Activated naive CD8-positive, alpha-beta T cell (primary cell): ENCODE measurements around the gene AZU1.

Experiments used
- H3K27ac Mint-ChIP-seq: one replicate; pipeline ENCODE4 v1.8.0; 2021; ENCODE audit warnings: mixed read lengths
- H3K27me3 Mint-ChIP-seq: one replicate; pipeline ENCODE4 v1.8.0; 2021; ENCODE audit warnings: mixed read lengths
- H3K36me3 Mint-ChIP-seq: one replicate; pipeline ENCODE4 v1.8.0; 2021; ENCODE audit warnings: mixed read lengths
- H3K4me1 Mint-ChIP-seq: one replicate; pipeline ENCODE4 v1.8.0; 2021; ENCODE audit warnings: low read depth, mixed read lengths
- H3K4me3 Mint-ChIP-seq: one replicate; pipeline ENCODE4 v1.8.0; 2021; ENCODE audit warnings: mild to moderate bottlenecking, mixed read lengths
- H3K9me3 Mint-ChIP-seq: one replicate; pipeline ENCODE4 v1.8.0; 2021; ENCODE audit warnings: low read depth, mixed read lengths

AZU1 gene

DNA sequence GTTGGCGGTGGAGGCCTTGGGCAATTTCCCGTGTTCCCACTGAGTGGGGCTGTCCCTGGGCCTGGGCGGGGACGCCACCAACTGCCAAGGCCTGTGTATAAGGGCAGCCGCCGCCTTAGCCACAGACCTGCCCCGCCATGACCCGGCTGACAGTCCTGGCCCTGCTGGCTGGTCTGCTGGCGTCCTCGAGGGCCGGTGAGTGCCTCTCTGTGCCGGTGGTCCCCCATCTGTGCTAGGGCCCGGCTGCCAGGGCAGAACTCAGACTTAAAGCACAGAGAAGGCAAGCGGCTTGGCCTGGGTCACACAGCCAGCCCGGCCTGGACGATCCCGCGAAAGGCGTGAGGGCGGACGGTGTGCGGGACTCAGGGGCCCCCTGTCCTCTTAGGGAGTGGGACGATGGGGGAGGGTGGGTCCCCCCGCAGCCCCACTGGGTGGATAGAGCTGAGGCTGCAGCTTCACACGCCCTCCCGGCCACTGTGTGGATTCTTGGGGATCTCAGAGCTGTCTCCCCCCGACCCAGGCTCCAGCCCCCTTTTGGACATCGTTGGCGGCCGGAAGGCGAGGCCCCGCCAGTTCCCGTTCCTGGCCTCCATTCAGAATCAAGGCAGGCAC lies at the start of gene AZU1:
AZU1 (plus strand) TSS at position 128 of the 612 bp plus-strand sequence; CDS start at position 138, 10 bp downstream.
- Mint-ChIP-seq H3K27ac (no peak within 1 kb of the TSS), H3K4me1 (no peaks in the 10 kb centered on the region), H3K36me3 (no peaks in the 10 kb centered on the region), H3K9me3 (no peaks in the 10 kb centered on the region), H3K27me3 (no peaks in the 10 kb centered on the region), H3K4me3 (no peak within 1 kb of the TSS)

DNA sequence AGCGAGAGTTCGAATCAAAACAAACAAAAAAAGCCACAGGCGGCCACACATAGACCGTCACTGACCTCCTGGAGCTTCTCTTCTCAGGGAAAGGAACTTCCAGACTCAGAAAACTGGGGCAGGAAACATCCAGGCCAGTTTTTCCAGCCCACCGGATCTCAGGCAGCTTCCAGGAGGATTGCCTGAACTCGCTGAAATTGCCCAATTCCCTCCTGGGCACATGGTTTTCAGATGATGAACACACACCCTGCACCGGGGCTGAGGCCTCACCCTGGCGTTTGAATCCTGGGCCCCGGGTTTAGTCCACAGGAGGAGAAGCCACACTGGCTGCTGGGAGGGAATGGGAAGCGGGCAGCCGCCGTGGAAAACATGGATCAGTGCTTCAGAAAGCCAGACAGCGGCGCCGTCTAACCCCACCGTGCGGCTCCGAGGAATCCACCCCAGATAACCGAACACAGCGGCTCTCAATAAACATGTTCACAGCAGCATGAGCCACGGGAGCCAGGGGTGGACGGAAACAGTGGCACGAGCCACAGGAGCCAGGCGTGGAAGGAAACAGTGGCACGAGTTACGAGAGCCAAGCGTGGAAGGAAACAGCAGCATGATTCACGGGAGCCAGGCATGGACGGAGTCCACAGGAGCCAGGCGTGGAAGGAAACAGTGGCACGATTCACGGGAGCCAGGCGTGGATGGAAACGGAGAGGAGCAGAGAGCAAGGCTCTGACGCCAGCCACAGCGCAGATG lies 48.6 kb upstream of the AZU1 start:
- H3K36me3 Mint-ChIP-seq: no peaks in the 10 kb centered on the region
- no peaks in the 10 kb centered on the region for H3K4me1 Mint-ChIP-seq
- no peaks in the 10 kb centered on the region for H3K27me3 Mint-ChIP-seq
- no peak overlapping the region for H3K4me3 Mint-ChIP-seq
- H3K9me3 Mint-ChIP-seq: no peaks in the 10 kb centered on the region
- no peak overlapping the region for H3K27ac Mint-ChIP-seq

DNA sequence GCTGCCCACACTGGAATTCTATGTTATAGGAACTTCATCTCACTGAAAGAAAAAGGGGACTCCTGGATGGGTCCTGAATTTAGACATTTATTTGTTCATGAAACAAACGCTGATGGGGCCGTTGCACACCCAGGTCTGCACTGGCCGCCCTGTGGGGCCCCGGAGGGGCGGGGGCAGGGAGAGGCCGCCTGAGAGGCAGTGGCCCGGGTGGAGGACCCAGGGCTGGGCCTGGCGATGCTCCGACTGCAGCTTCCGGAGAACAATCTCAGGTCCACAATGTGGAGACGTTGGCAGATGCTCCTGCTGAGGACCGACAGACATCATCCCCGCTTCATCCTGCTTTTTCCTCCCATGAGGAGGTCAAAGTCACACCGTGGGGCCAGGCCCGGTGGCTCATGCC lies 46.7 kb upstream of the AZU1 start:
- H3K27me3 Mint-ChIP-seq: no peaks in the 10 kb centered on the region
- H3K9me3 Mint-ChIP-seq: no peaks in the 10 kb centered on the region
- no peaks in the 10 kb centered on the region for H3K36me3 Mint-ChIP-seq
- no peak overlapping the region for H3K27ac Mint-ChIP-seq
- no peaks in the 10 kb centered on the region for H3K4me1 Mint-ChIP-seq
- H3K4me3 Mint-ChIP-seq: no peak overlapping the region

DNA sequence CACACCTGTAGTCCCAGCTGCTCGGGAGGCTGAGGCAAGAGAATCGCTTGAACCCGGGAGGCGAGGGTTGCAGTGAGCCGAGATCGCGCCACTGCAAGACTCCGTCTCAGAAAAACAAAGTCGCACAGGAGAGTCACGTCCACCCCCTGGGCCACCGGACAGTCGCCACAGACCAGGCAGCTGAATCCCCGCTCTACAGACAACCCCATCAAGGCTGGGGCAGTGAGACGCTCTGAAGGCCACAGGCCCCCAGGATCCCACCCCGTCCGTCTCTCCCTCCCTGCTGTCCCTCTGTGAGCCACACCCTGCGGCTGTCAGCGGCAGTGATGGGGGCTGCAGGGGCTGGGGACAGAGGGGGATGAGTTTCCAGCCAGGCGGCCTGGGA lies 45.8 kb upstream of the AZU1 start:
- H3K27ac Mint-ChIP-seq: no peak overlapping the region

DNA sequence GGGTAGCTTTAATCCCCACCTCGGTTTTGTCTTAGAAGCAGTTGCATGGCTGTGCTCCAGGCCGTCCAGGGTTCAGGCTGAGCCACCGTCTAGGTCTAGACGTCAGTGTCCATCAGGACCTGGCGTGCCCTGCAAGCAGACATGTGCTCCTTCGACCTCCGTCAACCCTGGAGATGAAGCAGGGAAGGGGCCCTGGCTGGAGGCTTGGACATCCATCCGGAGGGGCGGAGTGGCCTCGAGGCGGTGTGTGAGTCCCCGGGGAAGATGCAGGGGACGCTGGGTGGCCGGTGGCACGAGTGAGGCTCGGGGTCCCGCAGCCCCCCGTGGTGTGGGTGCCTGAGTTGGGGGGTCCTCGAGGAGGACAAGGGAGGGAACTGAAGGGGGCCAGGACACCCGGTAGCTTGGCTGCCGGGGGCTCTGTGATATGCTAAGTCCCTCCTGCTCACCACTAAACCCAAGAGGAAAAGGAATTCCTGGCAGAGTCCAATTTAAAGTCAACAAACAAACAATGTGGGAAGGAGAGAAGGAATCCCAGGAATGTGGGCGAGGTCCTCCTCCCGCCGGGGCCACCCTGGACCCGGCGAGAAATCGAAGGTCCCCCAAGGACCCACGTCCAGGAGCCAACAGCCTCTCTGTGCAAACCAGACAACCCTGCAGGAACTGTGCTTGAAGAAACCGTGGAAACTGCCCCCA lies 45.3 kb upstream of the AZU1 start:
- Mint-ChIP-seq H3K27me3 (no peaks in the 10 kb centered on the region), H3K4me3 (no peak overlapping the region), H3K4me1 (no peaks in the 10 kb centered on the region), H3K27ac (no peak overlapping the region), H3K36me3 (no peaks in the 10 kb centered on the region), H3K9me3 (no peaks in the 10 kb centered on the region)

More for the DNA sequence above, 45.8 kb upstream of the AZU1 start:
- no peaks in the 10 kb centered on the region for H3K36me3 Mint-ChIP-seq
- no peak overlapping the region for H3K4me3 Mint-ChIP-seq
- no peaks in the 10 kb centered on the region for H3K4me1 Mint-ChIP-seq
- H3K27me3 Mint-ChIP-seq: no peaks in the 10 kb centered on the region
- H3K9me3 Mint-ChIP-seq: no peaks in the 10 kb centered on the region

- Mint-ChIP-seq H3K4me1 (no peaks in the 10 kb centered on the region), H3K27me3 (no peaks in the 10 kb centered on the region), H3K9me3 (no peaks in the 10 kb centered on the region), H3K27ac (no peak overlapping the region), H3K36me3 (no peaks in the 10 kb centered on the region), H3K4me3 (no peak overlapping the region)
These were observed 44.6 kb upstream of the AZU1 start for GRCh38 chr19:782878-783668.

GRCh38 chr19:784541-784940 lies 43.1 kb upstream of the AZU1 start:
- no peaks in the 10 kb centered on the region for H3K9me3 Mint-ChIP-seq
- H3K27ac Mint-ChIP-seq: no peak overlapping the region
- no peaks in the 10 kb centered on the region for H3K36me3 Mint-ChIP-seq
- H3K4me3 Mint-ChIP-seq: no peak overlapping the region
- H3K4me1 Mint-ChIP-seq: no peaks in the 10 kb centered on the region
- peaks cover 1% of the 10 kb centered on the region for H3K27me3 Mint-ChIP-seq

DNA sequence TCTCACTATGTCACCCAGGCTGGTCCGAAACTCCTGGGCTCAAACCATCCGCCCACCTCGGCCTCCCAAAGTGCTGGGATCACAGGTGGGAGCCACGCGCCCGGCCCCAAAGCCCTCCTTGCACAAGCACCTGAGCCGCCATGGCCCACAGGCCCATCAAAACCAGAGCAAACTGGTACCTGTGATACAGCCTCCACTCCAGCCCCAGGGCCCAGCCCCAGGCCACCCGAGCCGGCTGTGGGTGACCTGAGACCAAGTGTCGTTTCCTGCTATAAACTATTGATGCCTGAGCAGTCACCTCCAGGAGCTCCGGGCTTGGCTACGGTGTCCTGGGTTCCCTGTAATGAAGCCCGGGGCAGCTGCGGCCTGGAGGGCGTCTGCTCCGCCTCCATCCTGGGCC lies 40.1 kb upstream of the AZU1 start:
- H3K27ac Mint-ChIP-seq: no peak overlapping the region
- no peaks in the 10 kb centered on the region for H3K9me3 Mint-ChIP-seq
- H3K4me3 Mint-ChIP-seq: no peak overlapping the region

DNA sequence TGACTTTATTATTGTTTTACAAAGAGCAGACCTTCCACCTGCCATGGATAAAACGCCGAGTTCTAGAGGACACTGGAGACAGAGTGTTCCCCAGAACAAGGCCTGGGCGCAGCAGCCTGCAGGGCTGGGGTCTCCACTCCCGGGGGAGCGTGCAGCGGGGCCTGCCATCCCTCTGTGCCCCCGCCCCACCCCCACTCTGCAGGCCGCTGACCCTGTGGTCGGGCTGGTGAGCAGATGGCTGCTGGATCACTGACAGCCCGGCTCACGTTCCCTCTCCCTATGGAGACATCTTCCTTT lies 39.0 kb upstream of the AZU1 start:
- H3K27ac Mint-ChIP-seq: no peak overlapping the region
- H3K27me3 Mint-ChIP-seq: peaks cover 1% of the 10 kb centered on the region
- H3K4me1 Mint-ChIP-seq: no peaks in the 10 kb centered on the region
- H3K36me3 Mint-ChIP-seq: no peaks in the 10 kb centered on the region
- H3K4me3 Mint-ChIP-seq: no peak overlapping the region
- H3K9me3 Mint-ChIP-seq: no peaks in the 10 kb centered on the region

More for the DNA sequence above, 40.1 kb upstream of the AZU1 start:
- H3K36me3 Mint-ChIP-seq: no peaks in the 10 kb centered on the region
- H3K4me1 Mint-ChIP-seq: no peaks in the 10 kb centered on the region
- H3K27me3 Mint-ChIP-seq: peaks cover 1% of the 10 kb centered on the region

DNA sequence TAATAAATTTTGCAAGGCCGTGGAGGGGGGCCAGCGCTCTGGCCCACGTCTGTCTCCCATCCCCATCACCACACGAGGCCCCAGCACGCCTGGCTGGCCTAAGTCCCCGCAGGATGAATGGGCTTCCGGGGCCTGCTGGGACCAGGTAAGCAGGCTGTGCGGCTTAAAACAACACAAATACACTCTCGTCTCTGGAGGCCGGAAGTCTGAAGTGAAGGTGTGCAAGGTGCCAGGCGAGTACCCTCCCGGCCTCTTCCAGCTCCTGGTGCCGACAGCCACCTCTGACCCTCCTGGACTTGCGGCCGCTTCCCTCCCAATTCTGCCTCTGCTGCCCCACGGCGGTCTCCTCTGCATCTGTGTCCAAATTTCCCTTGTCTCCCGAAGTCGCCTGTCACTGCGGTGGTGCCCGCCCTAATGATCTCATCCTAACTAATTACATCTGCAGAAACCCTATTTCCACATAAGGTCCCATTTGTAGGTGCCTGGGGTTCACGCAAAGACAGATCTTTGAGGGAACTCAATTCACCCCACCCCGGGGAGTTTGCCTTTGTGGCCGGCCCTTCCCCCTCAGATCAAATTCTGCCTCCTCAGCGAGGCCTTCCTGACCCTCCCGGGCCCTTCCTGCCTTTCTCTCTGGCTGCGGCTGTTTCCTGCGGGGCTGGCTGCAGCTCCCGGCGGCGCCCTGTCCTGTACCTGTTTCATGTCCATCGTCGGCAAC lies 38.5 kb upstream of the AZU1 start:
- H3K4me3 Mint-ChIP-seq: no peak overlapping the region
- peaks cover 1% of the 10 kb centered on the region for H3K27me3 Mint-ChIP-seq
- no peaks in the 10 kb centered on the region for H3K4me1 Mint-ChIP-seq
- no peak overlapping the region for H3K27ac Mint-ChIP-seq
- no peaks in the 10 kb centered on the region for H3K36me3 Mint-ChIP-seq
- H3K9me3 Mint-ChIP-seq: no peaks in the 10 kb centered on the region

- no peak overlapping the region for H3K27ac Mint-ChIP-seq
- H3K9me3 Mint-ChIP-seq: no peaks in the 10 kb centered on the region
- no peaks in the 10 kb centered on the region for H3K4me1 Mint-ChIP-seq
- H3K36me3 Mint-ChIP-seq: no peaks in the 10 kb centered on the region
- H3K4me3 Mint-ChIP-seq: no peak overlapping the region
- H3K27me3 Mint-ChIP-seq: peaks cover 1% of the 10 kb centered on the region
These were observed 38.0 kb upstream of the AZU1 start for GRCh38 chr19:789701-790060.

DNA sequence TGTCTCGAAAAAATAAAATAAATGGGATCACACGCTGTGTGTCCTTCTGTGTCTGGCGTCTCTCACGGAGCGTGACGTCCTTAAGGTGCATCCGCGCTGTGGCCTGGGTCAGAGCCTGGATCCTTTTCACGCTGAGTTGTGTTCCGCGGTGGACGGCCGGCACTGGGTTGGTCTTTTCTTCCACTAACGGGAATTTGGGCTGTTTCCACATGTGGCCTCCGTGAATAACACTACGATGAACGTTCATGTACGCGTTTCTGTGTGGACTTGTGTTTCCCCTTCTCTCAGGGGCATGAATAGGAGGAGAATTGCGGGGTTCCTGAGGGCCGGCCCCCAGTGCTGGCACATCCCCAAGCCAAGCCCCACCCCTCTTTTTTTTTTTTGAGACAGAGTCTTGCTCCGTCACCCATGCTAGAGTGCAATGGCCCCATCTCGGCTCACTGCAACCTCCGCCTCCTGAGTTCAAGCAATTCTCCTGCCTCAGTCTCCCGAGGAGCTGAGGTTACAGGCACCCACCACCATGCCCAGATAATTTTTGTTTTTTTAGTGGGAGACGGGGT lies 36.5 kb upstream of the AZU1 start:
- H3K27me3 Mint-ChIP-seq: peaks cover 1% of the 10 kb centered on the region
- H3K4me3 Mint-ChIP-seq: no peak overlapping the region
- H3K36me3 Mint-ChIP-seq: no peaks in the 10 kb centered on the region
- no peaks in the 10 kb centered on the region for H3K9me3 Mint-ChIP-seq
- no peaks in the 10 kb centered on the region for H3K4me1 Mint-ChIP-seq
- no peak overlapping the region for H3K27ac Mint-ChIP-seq

GRCh38 chr19:791567-792305 lies 35.9 kb upstream of the AZU1 start:
- H3K27me3 Mint-ChIP-seq: peaks cover 1% of the 10 kb centered on the region
- peaks cover 2% of the 10 kb centered on the region for H3K4me1 Mint-ChIP-seq
- H3K4me3 Mint-ChIP-seq: no peak overlapping the region
- no peaks in the 10 kb centered on the region for H3K9me3 Mint-ChIP-seq
- no peak overlapping the region for H3K27ac Mint-ChIP-seq
- no peaks in the 10 kb centered on the region for H3K36me3 Mint-ChIP-seq
